ENCODE results near the gene GPC6. TPM values are rescaled to one million over a fixed set of nuclear protein-coding genes. Genes with fewer than 3 reads are reported as not detected.

The GPC6 gene
- total RNA-seq, 1 experiment from 2014 or later = not detected

- intact Hi-C loops (cut with micrococcal nuclease; ENCODE audit: unreplicated experiment) = no loop called here
- CTCF ChIA-PET = no interaction called here
- Mint-ChIP-seq H3K9me3 (ENCODE audit: low read depth, unreplicated experiment) (no peaks in the 10 kb centered on the region), H3K4me3 (ENCODE audit: low read depth, unreplicated experiment) (no peak overlapping the region), H3K27ac (ENCODE audit: unreplicated experiment) (no peak overlapping the region), H3K4me1 (ENCODE audit: low read depth, unreplicated experiment) (no peaks in the 10 kb centered on the region), H3K27me3 (ENCODE audit: unreplicated experiment) (no peaks in the 10 kb centered on the region), H3K36me3 (ENCODE audit: insufficient read depth, unreplicated experiment) (no peaks in the 10 kb centered on the region)
- no TSS peak for BruUV-seq (replicated peaks)
- DNase-seq = no peak
- TF ChIP-seq CTCF (IDR thresholded peaks at IDR 0.05; ENCODE audit: unreplicated experiment) = no peak
Observed at GRCh38 chr13:93851236-93851635, 624.6 kb downstream of the GPC6 start.

GRCh38 chr13:93853912-93854311 lies 627.3 kb downstream of the GPC6 start:
- BruUV-seq (replicated peaks) = no TSS peak
- H3K9me3 Mint-ChIP-seq (ENCODE audit: low read depth, unreplicated experiment) = peaks cover 3% of the 10 kb centered on the region
- no peaks in the 10 kb centered on the region for H3K4me1 Mint-ChIP-seq (ENCODE audit: low read depth, unreplicated experiment)
- intact Hi-C loops (cut with micrococcal nuclease; ENCODE audit: unreplicated experiment) = no loop called here
- H3K27ac Mint-ChIP-seq (ENCODE audit: unreplicated experiment) = no peak overlapping the region
- TF ChIP-seq CTCF (IDR thresholded peaks at IDR 0.05; ENCODE audit: unreplicated experiment) = no peak
- H3K36me3 Mint-ChIP-seq (ENCODE audit: insufficient read depth, unreplicated experiment) = no peaks in the 10 kb centered on the region
- no peaks in the 10 kb centered on the region for H3K27me3 Mint-ChIP-seq (ENCODE audit: unreplicated experiment)
- no peak overlapping the region for H3K4me3 Mint-ChIP-seq (ENCODE audit: low read depth, unreplicated experiment)
- CTCF ChIA-PET = no interaction called here
- no peak for DNase-seq

- Mint-ChIP-seq H3K4me1 (ENCODE audit: low read depth, unreplicated experiment) (no peaks in the 10 kb centered on the region), H3K9me3 (ENCODE audit: low read depth, unreplicated experiment) (peaks cover 3% of the 10 kb centered on the region), H3K27ac (ENCODE audit: unreplicated experiment) (no peak overlapping the region), H3K4me3 (ENCODE audit: low read depth, unreplicated experiment) (no peak overlapping the region), H3K36me3 (ENCODE audit: insufficient read depth, unreplicated experiment) (no peaks in the 10 kb centered on the region), H3K27me3 (ENCODE audit: unreplicated experiment) (no peaks in the 10 kb centered on the region)
- DNase-seq = no peak
- no TSS peak for BruUV-seq (replicated peaks)
- CTCF ChIA-PET = no interaction called here
- TF ChIP-seq CTCF (IDR thresholded peaks at IDR 0.05; ENCODE audit: unreplicated experiment) = no peak
- intact Hi-C loops (cut with micrococcal nuclease; ENCODE audit: unreplicated experiment) = no loop called here
Observed at GRCh38 chr13:93857126-93857525, 630.5 kb downstream of the GPC6 start.

GRCh38 chr13:93859716-93860115 lies 633.1 kb downstream of the GPC6 start:
- Mint-ChIP-seq H3K27ac (ENCODE audit: unreplicated experiment) (no peak overlapping the region), H3K36me3 (ENCODE audit: insufficient read depth, unreplicated experiment) (no peaks in the 10 kb centered on the region), H3K27me3 (ENCODE audit: unreplicated experiment) (no peaks in the 10 kb centered on the region), H3K4me1 (ENCODE audit: low read depth, unreplicated experiment) (no peaks in the 10 kb centered on the region), H3K9me3 (ENCODE audit: low read depth, unreplicated experiment) (peaks cover 3% of the 10 kb centered on the region), H3K4me3 (ENCODE audit: low read depth, unreplicated experiment) (no peak overlapping the region)
- CTCF ChIA-PET = no interaction called here
- no peak for DNase-seq
- no TSS peak for BruUV-seq (replicated peaks)
- TF ChIP-seq CTCF (IDR thresholded peaks at IDR 0.05; ENCODE audit: unreplicated experiment) = no peak
- intact Hi-C loops (cut with micrococcal nuclease; ENCODE audit: unreplicated experiment) = no loop called here

- no peaks in the 10 kb centered on the region for H3K27me3 Mint-ChIP-seq (ENCODE audit: unreplicated experiment)
- no peak for DNase-seq
- CTCF ChIA-PET = no interaction called here
- TF ChIP-seq CTCF (IDR thresholded peaks at IDR 0.05; ENCODE audit: unreplicated experiment) = no peak
- H3K36me3 Mint-ChIP-seq (ENCODE audit: insufficient read depth, unreplicated experiment) = no peaks in the 10 kb centered on the region
- peaks cover 3% of the 10 kb centered on the region for H3K9me3 Mint-ChIP-seq (ENCODE audit: low read depth, unreplicated experiment)
- no TSS peak for BruUV-seq (replicated peaks)
- H3K27ac Mint-ChIP-seq (ENCODE audit: unreplicated experiment) = no peak overlapping the region
- intact Hi-C loops (cut with micrococcal nuclease; ENCODE audit: unreplicated experiment) = no loop called here
- no peaks in the 10 kb centered on the region for H3K4me1 Mint-ChIP-seq (ENCODE audit: low read depth, unreplicated experiment)
- no peak overlapping the region for H3K4me3 Mint-ChIP-seq (ENCODE audit: low read depth, unreplicated experiment)
Observed at GRCh38 chr13:93861818-93862217, 635.2 kb downstream of the GPC6 start.

All from Calu3 (cell line).